NCI-H1417 treated with DMSO at 0.1 percent for 48 hours (cell line): ENCODE results near the gene ULBP1.
A peak's percentile ranks its signal among the peaks of the same experiment; 100 is the strongest.
"Not testable (repeated sequence)": the region's sequence is repeated elsewhere in the genome, so short reads cannot be mapped to it uniquely, and the experiment has no call there.

Source experiments
- DNase-seq: peaks from one replicate; lab custom pipeline; 2025; lab: John Stamatoyannopoulos, UW

Gene ULBP1, protein sequence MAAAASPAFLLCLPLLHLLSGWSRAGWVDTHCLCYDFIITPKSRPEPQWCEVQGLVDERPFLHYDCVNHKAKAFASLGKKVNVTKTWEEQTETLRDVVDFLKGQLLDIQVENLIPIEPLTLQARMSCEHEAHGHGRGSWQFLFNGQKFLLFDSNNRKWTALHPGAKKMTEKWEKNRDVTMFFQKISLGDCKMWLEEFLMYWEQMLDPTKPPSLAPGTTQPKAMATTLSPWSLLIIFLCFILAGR

DNA sequence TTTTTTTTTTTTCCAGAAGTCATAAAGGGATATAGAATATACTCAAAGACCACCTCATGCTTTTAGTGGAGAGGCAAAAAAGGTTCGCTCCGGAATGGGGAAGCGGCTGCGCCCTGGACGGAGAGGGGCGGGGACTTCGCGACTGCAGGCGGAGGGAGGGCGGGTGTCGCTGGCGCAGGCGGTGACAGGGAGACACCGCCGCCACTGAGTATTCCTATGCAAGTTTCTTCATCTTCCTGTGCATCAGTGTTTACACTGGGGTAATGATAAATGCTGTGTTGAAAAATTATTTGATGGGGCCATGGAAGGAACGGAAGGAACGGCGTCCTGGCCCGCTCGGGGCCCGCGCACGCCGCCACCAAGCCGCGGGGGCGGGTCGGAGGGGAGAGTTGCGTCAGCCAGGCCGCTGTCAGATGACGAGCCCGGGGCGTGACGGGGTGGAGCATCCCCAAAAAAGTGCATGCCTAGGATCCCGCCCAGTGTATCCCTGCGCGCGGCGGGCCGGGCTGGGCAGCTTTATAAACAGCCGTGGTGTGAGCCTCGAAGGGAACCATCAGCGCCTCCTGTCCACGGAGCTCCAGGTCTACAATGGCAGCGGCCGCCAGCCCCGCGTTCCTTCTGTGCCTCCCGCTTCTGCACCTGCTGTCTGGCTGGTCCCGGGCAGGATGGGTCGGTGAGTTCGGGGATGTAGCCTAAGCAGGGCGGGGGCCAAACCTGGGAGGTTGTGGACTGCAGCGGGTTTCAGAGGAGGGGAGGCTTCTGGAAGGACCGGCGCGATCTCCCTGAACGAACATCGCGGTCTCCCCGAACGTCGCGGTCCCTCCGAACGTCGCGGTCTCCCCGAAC lies at the start of gene ULBP1:
ULBP1 (plus strand) TSS at position 482 of the 846 bp plus-strand sequence; CDS start at position 589, 107 bp downstream.
- peak; percentile 49 for DNase-seq

DNA sequence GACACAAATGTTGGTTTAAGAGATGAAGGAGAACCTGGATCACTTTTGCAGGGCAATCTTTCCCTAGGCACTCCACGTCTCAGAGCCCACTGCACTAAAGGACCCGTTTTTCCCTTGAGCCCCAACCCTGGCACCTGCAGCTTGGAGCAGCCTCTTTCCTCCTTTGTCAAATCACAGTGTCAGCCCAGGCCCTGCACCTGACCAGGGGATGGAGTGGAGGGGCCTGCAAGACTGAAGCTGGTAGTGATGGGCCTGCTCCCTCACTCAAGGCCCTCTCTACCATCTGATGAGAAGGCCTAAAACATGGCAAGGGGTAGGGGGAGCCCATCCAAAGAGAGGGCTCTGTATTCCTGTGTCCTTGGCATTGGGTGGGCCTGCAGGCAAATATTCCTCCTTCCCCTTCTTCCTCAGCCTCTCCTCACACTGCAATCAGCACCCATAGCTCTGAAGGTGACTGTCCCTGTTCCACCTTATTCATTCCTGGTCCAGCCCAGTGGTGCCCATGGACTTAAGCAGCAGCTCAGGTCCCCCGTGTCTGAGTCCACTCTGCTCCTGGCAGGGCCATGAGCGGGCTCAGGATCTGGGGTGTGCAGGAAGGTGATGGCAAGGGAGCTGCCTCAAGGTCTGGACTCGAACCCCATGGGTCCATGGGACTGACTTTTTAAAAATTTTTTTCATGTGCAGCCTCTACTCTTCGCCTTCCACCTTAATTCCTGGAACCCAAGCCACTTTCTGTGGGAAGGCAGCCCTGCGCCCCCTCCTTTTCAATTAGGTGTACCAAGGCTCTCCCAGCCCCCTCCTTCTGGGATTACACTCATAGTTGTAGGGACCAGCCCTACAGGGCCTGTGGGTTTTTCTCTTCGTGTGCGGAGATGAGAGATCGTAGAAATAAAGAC lies 47.5 kb upstream of the ULBP1 start:
- no peak for DNase-seq

- DNase-seq, result no peak
Measured at GRCh38 chr6:149917679-149918078, 46.1 kb upstream of the ULBP1 start.

DNA sequence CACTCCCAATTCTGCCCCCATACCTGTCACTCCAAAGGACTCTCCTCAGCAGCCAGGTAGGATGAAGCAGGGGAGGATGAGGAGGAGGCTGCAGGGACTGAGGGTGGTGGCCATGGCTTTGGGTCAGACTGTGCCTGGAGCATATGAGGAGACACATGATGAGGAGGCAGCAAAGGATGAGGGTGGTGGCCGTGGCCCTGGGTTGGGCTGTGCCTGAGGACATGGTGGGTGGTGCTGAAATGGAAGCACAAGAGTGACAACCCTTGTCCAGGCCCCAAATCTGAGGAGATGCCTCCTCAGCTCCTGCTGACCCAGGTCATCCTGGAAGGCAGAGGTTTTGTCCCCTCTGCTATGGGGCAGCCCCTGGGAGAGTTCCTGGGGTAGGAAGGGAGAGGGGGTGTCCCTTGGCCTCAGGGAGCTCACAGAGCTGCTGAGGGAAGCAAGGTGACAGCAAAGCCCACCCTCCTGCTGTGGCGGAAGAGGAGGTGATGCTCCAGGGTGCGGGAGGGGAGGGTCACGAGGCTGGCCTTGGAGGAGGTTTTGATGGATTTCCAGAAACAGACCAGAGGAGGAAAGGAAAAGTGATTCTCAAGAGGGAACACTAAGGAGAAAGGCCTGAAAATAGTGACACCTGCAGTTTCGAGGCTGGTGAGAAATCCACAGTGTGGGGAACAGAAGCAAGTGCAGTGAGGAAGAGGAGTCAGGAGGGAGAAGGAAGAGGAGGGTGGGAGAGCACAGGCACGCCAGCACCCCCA lies 45.4 kb upstream of the ULBP1 start:
- DNase-seq, result no peak

DNA sequence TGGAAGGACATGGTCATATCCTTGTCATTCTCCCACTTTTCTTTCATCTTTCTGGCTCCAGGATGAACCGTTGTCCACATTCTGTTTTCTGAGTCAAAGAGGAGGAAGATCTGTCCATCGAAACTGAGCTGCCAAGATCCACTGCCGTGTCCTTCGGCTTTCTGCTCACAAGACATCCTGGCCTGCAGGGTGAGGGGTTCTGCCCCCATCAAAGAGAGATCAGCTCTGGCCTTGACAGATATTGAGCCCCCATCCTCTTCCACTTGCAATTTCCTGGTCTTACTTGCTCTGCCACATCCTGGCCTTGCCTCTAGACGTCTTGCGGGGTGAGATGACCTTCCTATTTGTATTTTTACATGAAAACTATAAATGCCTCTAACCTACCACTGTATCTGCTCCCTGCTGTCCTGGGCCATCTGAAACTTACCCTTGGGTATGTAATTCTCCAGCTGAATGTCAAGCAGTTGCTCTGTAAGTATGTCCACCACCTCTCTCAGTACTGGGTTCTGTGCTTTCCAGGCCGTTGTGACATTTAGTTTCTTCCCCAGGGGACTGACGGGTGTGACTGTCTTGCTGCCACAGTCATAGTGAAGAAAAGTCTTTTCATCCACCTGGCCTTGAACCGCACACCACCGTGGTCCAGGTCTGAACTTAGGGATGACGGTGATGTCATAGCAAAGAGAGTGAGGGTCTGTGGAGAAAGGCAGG lies 44.5 kb upstream of the ULBP1 start:
- DNase-seq, result not testable (repeated sequence)

DNA sequence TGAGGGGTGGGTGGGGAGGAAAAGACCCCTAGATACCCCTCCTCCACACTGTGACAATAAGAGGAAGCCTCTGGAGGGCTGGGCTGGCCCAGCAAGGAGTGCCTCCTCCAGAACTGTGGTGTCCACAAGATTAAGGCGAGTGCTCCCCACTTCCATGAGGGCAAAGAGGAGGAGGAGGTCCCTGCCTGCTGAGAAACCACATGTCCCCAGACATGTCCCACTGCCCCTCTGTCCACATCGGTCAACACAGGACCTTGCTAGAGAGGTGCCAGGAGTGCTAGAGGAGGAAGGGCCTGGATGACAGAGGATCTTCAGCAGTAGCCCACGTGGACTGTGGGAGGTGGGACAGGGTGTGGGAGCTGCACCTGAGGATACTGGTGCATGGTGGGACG lies 43.9 kb upstream of the ULBP1 start:
- no peak for DNase-seq

DNA sequence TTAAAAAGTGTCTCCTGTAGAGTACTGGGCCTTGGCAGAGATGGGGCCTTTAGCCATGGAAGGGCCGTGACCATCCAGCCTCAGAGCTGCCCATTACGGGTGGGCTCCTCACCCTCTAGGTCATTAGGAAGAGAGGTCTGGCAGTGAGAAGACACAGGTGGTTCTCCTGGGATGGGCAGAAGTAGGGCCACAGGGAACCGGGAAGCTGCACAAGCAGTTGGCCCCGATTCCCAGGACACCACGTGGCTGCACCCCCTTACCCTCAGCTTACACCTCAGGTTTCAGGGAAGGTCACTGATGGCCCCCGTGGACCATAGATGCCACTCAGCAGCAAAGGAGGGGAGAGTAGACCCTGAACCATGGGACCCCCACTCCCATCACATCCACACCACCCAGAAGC lies 42.4 kb upstream of the ULBP1 start:
- DNase-seq, result no peak

DNA sequence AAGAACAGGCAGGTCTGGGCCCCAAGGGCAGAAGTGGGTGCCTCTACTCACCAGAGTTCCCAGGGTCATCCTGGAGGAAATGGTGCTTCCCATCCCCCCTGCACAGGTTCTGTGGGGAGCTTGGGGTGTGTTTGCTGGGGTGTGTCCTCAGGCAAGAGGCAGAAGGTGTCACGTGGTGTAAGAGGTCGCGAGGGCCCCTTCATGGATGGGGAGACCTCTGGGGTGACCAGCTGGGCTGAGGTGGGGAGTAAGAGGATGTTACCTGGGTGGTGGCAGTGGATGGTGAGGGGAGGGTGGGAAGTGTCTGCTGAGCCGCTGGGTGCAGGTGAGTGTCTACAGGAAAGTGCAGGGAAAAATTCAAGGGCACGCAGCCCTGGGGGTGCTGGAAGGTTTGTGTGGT lies 41.7 kb upstream of the ULBP1 start:
- not testable (repeated sequence) for DNase-seq

DNA sequence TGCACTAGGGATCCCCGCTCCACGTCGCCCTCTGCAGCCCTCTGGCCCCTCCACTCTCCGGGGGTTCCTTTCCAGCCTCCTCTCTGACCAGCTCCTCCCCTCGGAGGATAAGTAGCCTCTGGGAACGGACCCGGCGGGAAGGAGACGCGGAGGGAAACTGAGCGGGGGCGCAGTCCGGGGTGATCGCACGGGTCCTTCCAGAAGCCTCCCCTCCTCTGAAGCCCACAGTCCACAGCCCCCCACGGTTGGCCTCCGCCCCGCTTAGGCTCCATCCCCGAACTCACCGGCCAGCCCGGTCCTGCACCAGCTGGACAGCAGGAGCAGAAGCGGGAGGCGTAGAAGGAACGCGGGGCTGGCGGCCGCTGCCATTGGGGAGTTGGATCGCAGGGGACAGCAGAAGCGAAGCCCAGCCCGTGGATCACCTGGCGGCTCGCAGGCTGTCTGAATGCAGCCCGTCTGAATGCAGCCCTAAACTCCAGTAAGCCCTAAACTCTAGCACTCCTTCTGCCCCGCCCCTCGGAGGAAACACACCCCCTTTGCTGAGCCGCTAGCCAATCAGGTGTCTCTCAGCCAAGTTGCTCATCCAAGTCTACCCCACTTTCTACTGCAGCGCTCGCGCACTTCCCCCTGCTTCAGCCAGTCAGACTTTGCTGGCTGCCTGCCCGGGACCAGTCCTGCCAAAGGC lies 41.0 kb upstream of the ULBP1 start, which contains the start of gene RAET1G:
RAET1G (minus strand) TSS at position 480 of the 685 bp plus-strand sequence; CDS start at position 369, 111 bp downstream.
- peak; percentile 68 for DNase-seq

DNA sequence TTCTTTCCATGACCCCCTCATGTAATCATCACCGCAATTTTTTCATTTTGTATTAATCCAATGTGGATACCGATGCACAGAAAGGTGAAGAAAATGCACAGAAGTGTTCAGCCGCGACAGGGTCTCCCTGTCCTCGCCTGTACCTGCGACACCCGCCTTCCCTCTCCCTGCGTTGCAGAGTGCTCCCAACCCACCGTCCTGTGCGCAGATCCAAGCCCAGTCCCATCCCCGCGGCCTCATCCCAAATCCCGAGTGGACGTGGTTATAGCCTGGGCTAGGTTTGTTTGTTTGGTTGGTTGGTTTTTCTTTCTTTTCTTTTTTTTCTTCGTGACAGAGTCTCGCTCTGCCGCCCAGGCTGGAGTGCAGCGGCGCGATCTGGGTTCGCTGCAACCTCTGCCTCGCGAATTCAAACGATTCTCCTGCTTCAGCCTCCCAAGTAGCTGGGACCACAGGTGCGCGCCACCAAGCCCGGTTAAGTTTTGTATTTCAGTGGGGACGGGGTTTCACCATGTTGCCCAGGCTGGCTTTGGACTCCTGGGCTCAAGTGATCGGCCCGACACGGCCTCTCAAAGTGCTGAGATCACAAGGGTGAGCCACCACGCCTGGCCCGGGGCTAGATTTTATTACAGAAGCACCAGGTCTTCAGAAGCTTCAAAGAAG lies 40.3 kb upstream of the ULBP1 start:
- DNase-seq, result no peak

- no peak for DNase-seq
Measured at GRCh38 chr6:149924206-149924932, 39.4 kb upstream of the ULBP1 start.

GRCh38 chr6:149924933-149925252 lies 38.9 kb upstream of the ULBP1 start:
- no peak for DNase-seq

DNA sequence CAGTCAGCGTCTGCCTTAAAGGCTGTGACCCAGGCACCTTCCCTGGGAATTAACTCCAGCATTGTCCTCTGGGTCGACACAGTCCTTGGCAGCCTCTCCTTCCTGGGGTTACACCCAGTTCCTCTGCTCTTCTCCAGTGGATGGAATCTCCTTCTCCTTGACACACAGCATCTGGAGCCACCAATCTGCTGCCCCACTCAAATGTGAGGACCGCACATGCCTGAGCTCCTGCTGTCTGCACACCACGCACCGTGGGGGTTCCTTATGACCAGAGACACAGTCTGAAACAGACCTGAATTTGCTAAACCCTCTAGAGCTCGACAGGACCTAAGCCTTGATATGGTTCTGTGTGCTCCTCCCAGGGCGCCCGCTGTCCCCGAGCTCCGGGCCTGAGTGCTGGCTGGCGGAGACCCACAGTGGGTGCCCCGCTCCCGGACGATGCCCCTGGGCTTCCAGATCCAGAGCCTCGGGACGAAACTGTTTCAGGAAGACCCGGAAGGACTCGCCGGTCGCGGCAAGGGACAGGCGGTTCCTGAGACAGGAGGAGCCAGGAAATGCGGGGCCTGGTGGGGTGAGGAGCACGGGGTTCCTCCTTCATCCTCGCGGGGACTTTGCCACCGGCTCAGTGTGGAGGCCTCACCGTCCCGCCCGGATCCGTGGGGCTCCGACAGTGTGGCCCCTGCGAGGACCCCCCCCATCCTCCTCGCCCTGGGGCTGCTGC lies 38.3 kb upstream of the ULBP1 start:
- DNase-seq, result no peak

DNA sequence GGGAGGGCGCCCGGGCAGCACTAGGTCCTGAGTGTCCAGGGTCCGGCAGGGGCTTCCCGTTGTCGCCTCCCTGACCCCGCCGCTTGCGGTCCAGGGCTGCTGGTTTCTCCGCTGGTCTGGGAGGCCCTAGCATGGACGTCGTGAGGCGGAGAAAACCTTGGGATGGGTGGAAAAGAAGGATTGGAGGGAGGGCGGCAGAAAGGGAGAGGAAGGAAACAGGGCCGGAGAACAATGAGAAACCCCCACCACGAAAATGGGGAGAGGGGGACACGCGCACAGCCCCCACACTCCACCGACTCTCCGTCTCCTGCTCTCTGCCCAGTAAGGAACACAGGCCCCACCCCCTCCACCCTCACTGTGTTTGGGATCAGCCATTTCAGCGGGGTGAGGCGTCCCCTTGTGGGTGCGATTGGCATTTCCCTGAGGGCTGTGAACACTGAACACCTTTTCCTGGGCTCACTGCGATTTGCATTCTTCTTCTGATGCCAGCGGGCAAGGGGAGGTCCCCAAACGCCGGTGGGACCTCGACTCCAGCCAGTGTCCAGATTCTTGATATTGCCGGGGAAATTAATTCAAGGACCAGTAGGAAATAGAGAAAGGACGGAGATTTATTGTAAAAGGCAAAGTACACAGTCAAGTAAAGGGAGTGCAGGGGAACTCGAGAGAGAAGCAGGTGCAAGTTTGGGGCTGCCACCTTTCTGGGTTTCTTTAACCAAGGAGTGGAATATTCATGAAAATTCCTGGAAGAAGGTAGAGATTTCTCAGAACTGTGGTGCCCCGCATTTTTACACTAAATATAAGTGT lies 37.6 kb upstream of the ULBP1 start:
- DNase-seq, result peak; percentile 29

DNA sequence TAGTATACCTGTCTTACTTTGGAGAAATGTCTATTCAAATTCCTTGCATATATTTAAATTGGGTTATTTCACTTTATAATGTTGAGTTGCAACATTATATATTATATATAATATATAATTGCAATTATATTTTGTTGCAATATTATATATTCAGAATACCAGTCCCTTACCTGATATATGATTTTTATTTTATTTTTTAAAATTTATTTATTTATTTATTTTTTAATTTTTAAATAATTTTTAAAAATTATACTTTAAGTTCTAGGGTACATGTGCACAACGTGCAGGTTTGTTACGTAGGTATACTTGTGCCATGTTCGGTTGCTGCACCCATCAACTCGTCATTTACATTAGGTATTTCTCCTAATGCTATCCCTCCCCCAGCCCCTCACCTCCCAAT lies 36.7 kb upstream of the ULBP1 start:
- not testable (repeated sequence) for DNase-seq

DNA sequence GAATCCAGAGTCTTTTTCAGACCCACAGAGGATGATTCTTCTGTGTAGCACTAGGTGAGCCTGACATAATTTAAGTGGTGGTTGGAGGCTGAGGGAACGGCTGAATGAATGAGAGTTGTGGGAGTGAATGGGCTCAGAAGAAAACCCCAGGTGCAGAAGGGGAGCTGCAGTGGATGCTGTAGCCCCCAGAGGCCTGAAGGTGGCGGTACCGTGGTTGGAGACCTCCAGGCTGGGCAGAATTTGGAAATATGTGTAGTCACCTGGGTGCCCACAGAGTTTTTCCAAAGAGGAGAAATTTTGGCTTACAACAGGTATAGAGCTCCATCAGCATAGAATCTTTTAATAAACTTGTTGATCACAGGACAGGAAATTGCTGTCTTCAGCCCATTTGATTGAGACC lies 34.3 kb upstream of the ULBP1 start:
- no peak for DNase-seq

DNA sequence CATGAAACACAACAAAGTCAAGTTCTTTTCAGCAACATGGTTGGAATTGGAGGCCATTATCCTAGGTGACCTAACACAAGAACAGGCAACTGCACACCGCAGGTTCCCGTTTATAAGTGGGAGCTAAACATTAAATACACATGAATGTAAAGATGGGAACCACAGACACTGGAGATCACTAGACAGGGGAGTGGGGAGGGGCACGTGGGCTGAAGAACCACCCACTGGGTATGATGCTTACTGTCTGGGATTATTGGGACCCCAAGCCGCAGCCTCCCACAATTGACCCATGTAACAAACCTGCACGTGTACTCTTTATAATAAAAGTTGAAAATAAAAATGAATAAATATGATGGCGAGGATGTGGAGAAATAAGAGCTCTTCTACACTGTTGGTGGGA lies 32.2 kb upstream of the ULBP1 start:
- DNase-seq, result no peak

GRCh38 chr6:149933036-149933435 lies 30.7 kb upstream of the ULBP1 start:
- DNase-seq, result no peak
